ENCODE data around the gene KDM1A. TPM values are rescaled to one million over a fixed set of nuclear protein-coding genes. Genes with fewer than 3 reads are reported as not detected.

KDM1A gene
- total and polyA plus RNA-seq, 2 donors (not counting 1 experiment from before 2014, with no cell fraction given) = 30.2 to 47.4 TPM

- intact Hi-C loops (cut with micrococcal nuclease) = no loop called here
- Histone ChIP-seq H3K4me3 (ENCODE audit: control extremely low read depth in 1 of 5, extremely low read depth in 1 of 5, insufficient read depth in 1 of 5, low read depth in 2 of 5, low read length in 4 of 5) (no peak overlapping the region), H3K4me1 (ENCODE audit: control insufficient read depth in 2 of 2, insufficient read depth in 2 of 2, low read length in 2 of 2) (no peaks in the 10 kb centered on the region), H3K9me3 (ENCODE audit: control extremely low read depth in 1 of 3, control insufficient read depth in 2 of 3, insufficient read depth in 1 of 3, low read length in 2 of 3) (no peaks in the 10 kb centered on the region), H3K79me2 (ENCODE audit: control insufficient read depth, insufficient read depth, low read length) (no peaks in the 10 kb centered on the region), H4K20me1 (ENCODE audit: control insufficient read depth, insufficient read depth, low read length, poor library complexity, severe bottlenecking) (no peaks in the 10 kb centered on the region), H3K27ac (ENCODE audit: low read length in 2 of 2) (no peak overlapping the region), H3K36me3 (replicated peaks in 1 of 2; ENCODE audit: control extremely low read depth in 1 of 2, control insufficient read depth in 1 of 2, extremely low read depth in 1 of 2, insufficient read depth in 2 of 2, low read length in 1 of 2) (peaks cover 17 to 55% of the 10 kb centered on the region in 2 experiments), H3K4me2 (replicated peaks; ENCODE audit: low read depth, low read length, poor library complexity, severe bottlenecking) (no peak overlapping the region), H3K9ac (ENCODE audit: low read length) (no peak overlapping the region), H2AFZ (ENCODE audit: insufficient read depth, low read depth, low read length, poor library complexity, severe bottlenecking) (no peak overlapping the region), H3K27me3 (replicated peaks in 1 of 4; ENCODE audit: control extremely low read depth in 1 of 4, control insufficient read depth in 3 of 4, insufficient read depth in 4 of 4, low read length in 3 of 4) (no peaks in the 10 kb centered on the region)
- no peak overlapping the region for H3K4me3 Mint-ChIP-seq
- no peaks in the 10 kb centered on the region for H3K27me3 Mint-ChIP-seq
- no peaks in the 10 kb centered on the region for H3K4me1 Mint-ChIP-seq
- DNase-seq (no peak), ATAC-seq (ENCODE audit: low read depth) (no peak)
- ChIA-PET CTCF (interaction anchor here (1.2 kb wide), 1 partner anchor 115 kb away, joined by 3 read pairs; no protein-coding TSS in a partner anchor), POLR2A (no interaction called here)
- WGBS (ENCODE audit: insufficient coverage) = no CpG with 5 or more reads among the region's 4 CpGs
- no peak overlapping the region for H3K27ac Mint-ChIP-seq
- no peak for TF ChIP-seq CTCF (IDR thresholded peaks at IDR 0.05)
- TF ChIP-seq EZH2 (IDR thresholded peaks at IDR 0.05; ENCODE audit: borderline replicate concordance, insufficient read depth, low read depth, low read length, poor library complexity, severe bottlenecking) = no peak
- no peaks in the 10 kb centered on the region for H3K9me3 Mint-ChIP-seq (ENCODE audit: insufficient read depth)
These were observed 50.4 kb downstream of the KDM1A start for GRCh38 chr1:23069675-23070074.

- Histone ChIP-seq H3K4me2 (replicated peaks; ENCODE audit: low read depth, low read length, poor library complexity, severe bottlenecking) (no peak overlapping the region), H4K20me1 (ENCODE audit: control insufficient read depth, insufficient read depth, low read length, poor library complexity, severe bottlenecking) (no peaks in the 10 kb centered on the region), H3K9ac (ENCODE audit: low read length) (no peak overlapping the region), H3K36me3 (replicated peaks in 1 of 2; ENCODE audit: control extremely low read depth in 1 of 2, control insufficient read depth in 1 of 2, extremely low read depth in 1 of 2, insufficient read depth in 2 of 2, low read length in 1 of 2) (peaks cover 13 to 43% of the 10 kb centered on the region in 2 experiments), H3K27ac (ENCODE audit: low read length in 2 of 2) (no peak overlapping the region), H3K4me1 (ENCODE audit: control insufficient read depth in 2 of 2, insufficient read depth in 2 of 2, low read length in 2 of 2) (no peaks in the 10 kb centered on the region), H3K79me2 (ENCODE audit: control insufficient read depth, insufficient read depth, low read length) (no peaks in the 10 kb centered on the region), H3K27me3 (replicated peaks in 1 of 4; ENCODE audit: control extremely low read depth in 1 of 4, control insufficient read depth in 3 of 4, insufficient read depth in 4 of 4, low read length in 3 of 4) (no peaks in the 10 kb centered on the region), H2AFZ (ENCODE audit: insufficient read depth, low read depth, low read length, poor library complexity, severe bottlenecking) (no peak overlapping the region), H3K4me3 (ENCODE audit: control extremely low read depth in 1 of 5, extremely low read depth in 1 of 5, insufficient read depth in 1 of 5, low read depth in 2 of 5, low read length in 4 of 5) (no peak overlapping the region), H3K9me3 (ENCODE audit: control extremely low read depth in 1 of 3, control insufficient read depth in 2 of 3, insufficient read depth in 1 of 3, low read length in 2 of 3) (no peaks in the 10 kb centered on the region)
- ATAC-seq (ENCODE audit: low read depth) (no peak), DNase-seq (no peak)
- no peaks in the 10 kb centered on the region for H3K27me3 Mint-ChIP-seq
- POLR2A ChIA-PET = no interaction called here
- H3K4me1 Mint-ChIP-seq = no peaks in the 10 kb centered on the region
- CTCF ChIA-PET = no interaction called here
- H3K4me3 Mint-ChIP-seq = no peak overlapping the region
- no peak overlapping the region for H3K27ac Mint-ChIP-seq
- intact Hi-C loops (cut with micrococcal nuclease) = no loop called here
- TF ChIP-seq EZH2 (IDR thresholded peaks at IDR 0.05; ENCODE audit: borderline replicate concordance, insufficient read depth, low read depth, low read length, poor library complexity, severe bottlenecking) (no peak), CTCF (IDR thresholded peaks at IDR 0.05) (no peak)
- H3K9me3 Mint-ChIP-seq (ENCODE audit: insufficient read depth) = no peaks in the 10 kb centered on the region
These were observed 54.7 kb downstream of the KDM1A start for GRCh38 chr1:23074012-23074411.
